ENCODE measurements around the gene EDN2. TPM values are rescaled to one million over a fixed set of nuclear protein-coding genes. Genes with fewer than 3 reads are reported as not detected.

Gene EDN2
- total RNA-seq, 1 experiment from 2014 or later = 0.24 TPM

GRCh38 chr1:41514381-41514780 is 29.9 kb upstream of the EDN2 start:
- no peak for TF ChIP-seq CTCF (conservative IDR thresholded peaks at IDR 0.05)
- Histone ChIP-seq H4K20me1 (ENCODE audit: control insufficient read depth, insufficient read depth, insufficient read length) (no peaks in the 10 kb centered on the region), H2AK5ac (ENCODE audit: insufficient read length, low read length) (no peak overlapping the region), H2AFZ (ENCODE audit: low read length) (no peak overlapping the region), H3K23ac (ENCODE audit: insufficient read length, low read depth, low read length) (no peak overlapping the region), H3K79me2 (ENCODE audit: insufficient read depth, low read length) (no peaks in the 10 kb centered on the region), H2BK20ac (ENCODE audit: low read depth, low read length, poor library complexity, severe bottlenecking) (no peak overlapping the region), H3K79me1 (ENCODE audit: insufficient read depth, low read depth, low read length, poor library complexity, severe bottlenecking) (no peaks in the 10 kb centered on the region), H3K4ac (ENCODE audit: low read depth, low read length) (no peak overlapping the region), H2BK120ac (ENCODE audit: low read depth, low read length, poor library complexity, severe bottlenecking) (no peak overlapping the region), H3K56ac (ENCODE audit: insufficient read length, low read depth, low read length) (no peak overlapping the region), H3K9ac (ENCODE audit: extremely low read depth, insufficient read length, low read length) (no peak overlapping the region), H3K23me2 (ENCODE audit: insufficient read length, low read depth, low read length, poor library complexity, severe bottlenecking) (peaks cover 3% of the 10 kb centered on the region), H3K27ac (ENCODE audit: insufficient read length, low read depth, low read length) (no peak overlapping the region), H3K27me3 (ENCODE audit: insufficient read depth, low read length) (no peaks in the 10 kb centered on the region), H3K4me2 (ENCODE audit: insufficient read depth, insufficient read length, low read length) (no peak overlapping the region), H4K91ac (ENCODE audit: insufficient read length, low read depth, low read length) (no peak overlapping the region), H3T11ph (ENCODE audit: low read length) (no peak overlapping the region), H3K4me1 (ENCODE audit: insufficient read depth, low read length) (peaks cover 3% of the 10 kb centered on the region; the same call in 1 of the 2 replicates), H3K9me3 (ENCODE audit: control insufficient read depth, low read depth, low read length) (no peaks in the 10 kb centered on the region), H2BK15ac (ENCODE audit: low read depth, low read length) (no peak overlapping the region), H2BK5ac (ENCODE audit: insufficient read length, low read length) (no peak overlapping the region), H4K5ac (ENCODE audit: insufficient read length, low read depth, low read length) (no peak overlapping the region), H4K8ac (replicated peaks; ENCODE audit: insufficient read length, low read depth, low read length) (no peak overlapping the region), H3K14ac (ENCODE audit: insufficient read depth, low read length) (no peak overlapping the region; the same call in 1 of the 2 replicates), H2BK12ac (ENCODE audit: insufficient read length, low read depth, low read length) (no peak overlapping the region), H3K18ac (ENCODE audit: insufficient read length, low read depth, low read length) (no peak overlapping the region)
- H3K27ac Mint-ChIP-seq = no peak overlapping the region
- H3K4me3 Mint-ChIP-seq = no peak overlapping the region
- no peak for DNase-seq
- H3K36me3 Mint-ChIP-seq (ENCODE audit: insufficient read depth in 1 of 3, low read depth in 3 of 3) = no peaks in the 10 kb centered on the region
- H3K27me3 Mint-ChIP-seq (ENCODE audit: low read depth) = peaks cover 15% of the 10 kb centered on the region
- H3K9me3 Mint-ChIP-seq = no peaks in the 10 kb centered on the region
- H3K4me1 Mint-ChIP-seq = peaks cover 12 to 17% of the 10 kb centered on the region in 2 experiments
- no CpG with 5 or more reads among the region's 8 CpGs for WGBS (ENCODE audit: extremely low coverage, insufficient read length, low lambda C conversion rate)

All from H9 (cell line).